Fibroblast of skin of scalp (primary cell): ENCODE measurements around the gene PARVG.

Experiments used
- DNase-seq: peaks from one replicate; pipeline ENCODE4 v3.0.0-alpha.2; 2013

The PARVG gene

DNA sequence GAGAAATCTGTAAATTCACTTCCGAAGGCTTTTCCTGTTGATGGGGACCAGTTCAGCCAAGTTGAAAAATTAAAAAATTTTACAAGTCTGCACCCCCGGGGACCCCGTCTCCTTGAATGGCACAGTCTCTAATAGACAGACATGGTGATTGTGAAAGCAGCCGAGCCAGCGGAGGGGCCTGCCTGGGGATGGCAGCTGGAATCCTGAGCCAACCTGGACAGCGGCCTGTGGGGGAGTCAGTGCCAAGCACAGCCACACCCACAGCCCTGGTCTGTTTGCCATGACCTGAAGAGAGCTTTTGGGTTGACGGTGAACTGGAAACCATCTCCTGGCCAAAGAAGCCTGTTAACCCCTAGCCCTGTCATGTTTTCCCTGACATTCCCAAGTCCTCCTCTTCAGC, 64.7 kb downstream of the PARVG start:
- no peak for DNase-seq

DNA sequence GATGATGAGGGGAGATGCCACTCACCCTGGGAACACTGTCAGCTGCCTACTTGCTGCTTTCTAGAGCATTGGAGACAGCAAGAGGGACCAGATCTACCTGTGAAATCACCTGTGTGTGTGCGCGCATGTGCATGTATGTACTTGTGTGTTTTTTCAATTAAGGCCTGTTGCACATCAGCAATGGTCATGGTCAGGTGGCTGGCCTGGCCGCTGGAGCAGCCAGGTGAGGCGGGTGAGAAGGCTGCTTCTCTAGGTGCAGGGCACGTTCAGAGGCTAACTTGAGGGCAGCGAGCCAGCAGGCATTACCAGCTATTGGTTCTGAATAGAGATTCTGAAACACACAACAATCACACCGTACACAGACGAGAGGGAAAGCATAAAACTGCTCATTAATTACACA, 65.1 kb downstream of the PARVG start:
- DNase-seq: no peak

DNA sequence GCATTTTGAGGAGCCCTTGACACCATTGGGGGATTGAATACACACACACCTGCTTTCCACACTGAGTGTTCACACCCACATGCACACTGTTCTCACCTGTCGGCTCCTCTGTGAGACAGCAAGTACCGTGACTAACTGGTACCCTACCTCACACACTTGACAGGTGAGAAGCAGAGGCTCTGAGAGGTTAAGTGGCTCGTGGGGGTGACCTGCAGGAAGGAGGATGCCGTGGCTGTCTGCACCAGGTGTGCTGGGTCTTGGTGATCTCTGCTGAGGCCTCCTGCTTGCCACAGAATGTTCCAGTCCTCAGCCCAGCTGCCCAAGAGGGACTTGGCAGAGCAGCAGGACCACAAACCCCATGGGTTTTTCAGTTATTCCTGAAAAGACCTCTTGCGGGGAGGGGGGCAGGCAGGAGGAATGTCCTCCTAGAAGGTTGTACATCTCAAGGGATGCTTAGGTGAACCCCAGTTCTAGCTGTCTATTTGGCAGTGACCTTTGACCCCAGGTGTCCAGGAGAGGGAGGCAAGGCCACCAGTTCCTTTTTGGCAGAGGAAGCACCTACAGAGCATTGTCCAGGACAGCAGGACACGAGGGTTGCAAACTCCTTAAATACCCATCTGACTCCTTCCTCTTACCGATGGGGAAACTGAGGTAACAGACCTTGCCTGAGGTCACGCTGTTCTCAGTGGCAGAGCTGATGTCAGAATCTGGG, 66.0 kb downstream of the PARVG start:
- no peak for DNase-seq

DNA sequence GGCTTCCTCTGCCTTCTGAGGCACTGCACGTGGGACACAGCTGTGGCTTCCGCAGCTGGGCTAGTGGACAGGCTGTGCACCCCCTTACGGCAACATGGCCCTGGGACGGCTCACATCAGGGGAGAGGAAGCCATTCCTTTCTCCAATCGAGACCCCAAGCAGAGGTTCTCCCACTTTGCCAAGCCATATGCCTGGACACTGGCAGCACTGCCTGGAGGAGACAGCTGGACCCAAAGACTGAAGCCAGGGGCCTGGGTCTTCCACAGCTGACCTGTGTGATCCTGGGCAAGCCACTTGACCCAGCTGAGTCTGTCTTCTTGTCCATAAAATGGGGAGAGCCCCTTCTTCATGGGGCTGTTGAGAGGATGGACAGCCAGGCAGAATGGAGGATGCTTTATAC, 66.6 kb downstream of the PARVG start:
- DNase-seq: no peak

DNA sequence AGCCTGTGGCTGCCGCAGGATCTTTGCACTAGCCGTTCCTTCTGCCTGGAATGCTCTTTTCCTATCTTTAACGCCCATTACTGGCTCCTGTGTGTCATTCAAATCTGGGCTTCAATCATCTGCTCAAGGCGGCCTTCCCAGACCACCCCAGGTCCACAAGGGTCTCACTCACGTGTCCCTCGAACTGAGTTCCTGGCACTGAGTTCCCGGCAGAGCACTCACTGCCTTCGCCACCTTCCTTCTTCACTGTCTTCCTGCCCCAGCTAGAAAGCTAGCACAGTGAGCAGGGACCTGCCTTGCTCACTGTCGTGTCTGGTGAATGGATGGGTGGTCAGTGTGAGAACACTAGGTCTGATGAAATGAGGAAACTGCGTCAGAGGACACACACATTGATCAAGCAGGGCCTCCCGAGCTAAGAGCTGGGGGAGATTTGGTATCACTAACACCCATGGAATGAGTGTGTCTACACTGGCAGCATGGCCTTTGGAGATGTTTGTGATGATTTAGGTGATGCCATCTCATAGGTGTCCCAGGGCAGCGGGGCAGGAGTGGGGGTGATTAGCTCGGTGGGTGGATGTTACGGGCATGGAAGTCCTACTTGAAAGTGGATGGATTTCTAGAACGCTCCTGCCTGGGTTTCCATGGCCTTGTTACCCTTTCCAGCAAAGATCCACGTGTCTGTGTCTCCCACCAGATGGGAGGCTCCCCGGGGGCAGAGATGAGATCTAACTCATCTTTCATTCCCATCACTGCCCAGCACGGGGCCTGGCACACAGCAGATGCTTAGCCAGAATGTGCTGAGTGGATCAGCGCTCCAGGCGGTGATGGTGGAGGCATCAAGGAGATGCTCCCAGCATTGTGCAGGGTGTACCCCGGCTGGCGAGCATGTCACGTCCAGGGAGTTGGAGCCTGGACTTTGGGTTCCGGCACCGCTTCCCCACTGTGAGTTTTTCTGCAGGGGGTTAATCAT, 67.5 kb downstream of the PARVG start:
- no peak for DNase-seq

GRCh38 chr22:44248926-44249325, 68.2 kb downstream of the PARVG start:
- DNase-seq: no peak

GRCh38 chr22:44249376-44250147, 68.8 kb downstream of the PARVG start:
- no peak for DNase-seq

DNA sequence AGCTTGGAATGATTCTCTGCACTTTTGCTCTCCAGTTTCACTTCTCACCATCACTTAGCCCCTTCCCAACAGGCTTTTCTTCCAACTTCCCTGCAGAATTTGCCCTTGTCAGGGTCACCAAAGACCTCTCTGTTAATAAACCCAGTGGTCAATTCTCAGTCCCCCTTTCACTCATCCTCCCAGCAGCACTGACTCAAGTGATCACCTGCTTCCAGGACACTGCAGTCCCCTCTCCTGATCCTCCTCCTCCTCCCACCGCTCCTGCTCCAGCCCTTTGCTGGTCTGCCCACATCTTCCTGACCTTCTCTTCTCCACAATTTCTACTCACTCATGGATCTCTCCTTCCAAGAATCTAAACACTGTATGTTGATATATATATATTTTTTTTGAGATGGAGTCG, 74.1 kb downstream of the PARVG start:
- DNase-seq: no peak

GRCh38 chr22:44256085-44256484, 75.4 kb downstream of the PARVG start:
- DNase-seq: no peak

GRCh38 chr22:44256556-44257485, 76.1 kb downstream of the PARVG start:
- DNase-seq: no peak
